GM06990 (cell line): Measurements from ENCODE around the gene FOXJ2.
"Not testable (repeated sequence)": the region's sequence is repeated elsewhere in the genome, so short reads cannot be mapped to it uniquely, and the experiment has no call there.

Source experiments
- DNase-seq: peaks from one replicate; pipeline ENCODE4 v3.0.0-alpha.2; 2011; ENCODE audit not compliant: insufficient read length; ENCODE audit errors: extremely low read depth
- H3K27me3 ChIP-seq: replicated peaks from 2 replicates; pipeline ENCODE4 v1.6.0; 2011; ENCODE audit warnings: low read length; ENCODE audit not compliant: control insufficient read depth, insufficient read depth
- H3K36me3 ChIP-seq: 2 replicates; pipeline ENCODE4 v1.5.1; 2011; ENCODE audit warnings: low read length; ENCODE audit not compliant: control insufficient read depth, insufficient read depth
- H3K4me3 ChIP-seq: replicated peaks from 2 replicates; pipeline ENCODE4 v1.5.1; 2011; ENCODE audit warnings: low read depth, mild to moderate bottlenecking, control low read depth, low read length
- TF ChIP-seq, protein P1 (sequence below): IDR thresholded peaks from 2 replicates; pipeline ENCODE4 v1.5.1; 2011; ENCODE audit warnings: low read length, control low read depth, mild to moderate bottlenecking, inconsistent platforms; ENCODE audit not compliant: insufficient read depth, poor library complexity, severe bottlenecking

Gene FOXJ2

DNA sequence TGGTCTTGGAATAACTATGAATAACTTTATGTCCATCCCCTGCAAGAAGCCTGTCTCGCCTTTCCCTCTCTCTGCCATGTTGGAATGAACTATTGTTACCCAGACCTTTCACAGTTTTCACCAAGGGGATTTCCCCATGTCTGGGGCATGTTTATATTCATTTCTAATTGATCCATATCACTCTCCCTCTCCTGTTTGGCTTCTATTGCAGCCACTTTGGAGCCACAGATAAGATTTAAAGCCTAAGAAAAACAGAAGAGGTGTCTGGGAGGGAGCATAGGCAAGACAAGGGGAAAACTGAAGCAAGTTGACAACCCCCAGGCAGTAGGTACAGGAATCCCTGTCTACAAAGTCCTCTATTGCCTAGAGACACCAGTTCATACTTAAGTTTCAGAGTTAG, 41.0 kb upstream of the FOXJ2 start:
- TF ChIP-seq, protein P1, sequence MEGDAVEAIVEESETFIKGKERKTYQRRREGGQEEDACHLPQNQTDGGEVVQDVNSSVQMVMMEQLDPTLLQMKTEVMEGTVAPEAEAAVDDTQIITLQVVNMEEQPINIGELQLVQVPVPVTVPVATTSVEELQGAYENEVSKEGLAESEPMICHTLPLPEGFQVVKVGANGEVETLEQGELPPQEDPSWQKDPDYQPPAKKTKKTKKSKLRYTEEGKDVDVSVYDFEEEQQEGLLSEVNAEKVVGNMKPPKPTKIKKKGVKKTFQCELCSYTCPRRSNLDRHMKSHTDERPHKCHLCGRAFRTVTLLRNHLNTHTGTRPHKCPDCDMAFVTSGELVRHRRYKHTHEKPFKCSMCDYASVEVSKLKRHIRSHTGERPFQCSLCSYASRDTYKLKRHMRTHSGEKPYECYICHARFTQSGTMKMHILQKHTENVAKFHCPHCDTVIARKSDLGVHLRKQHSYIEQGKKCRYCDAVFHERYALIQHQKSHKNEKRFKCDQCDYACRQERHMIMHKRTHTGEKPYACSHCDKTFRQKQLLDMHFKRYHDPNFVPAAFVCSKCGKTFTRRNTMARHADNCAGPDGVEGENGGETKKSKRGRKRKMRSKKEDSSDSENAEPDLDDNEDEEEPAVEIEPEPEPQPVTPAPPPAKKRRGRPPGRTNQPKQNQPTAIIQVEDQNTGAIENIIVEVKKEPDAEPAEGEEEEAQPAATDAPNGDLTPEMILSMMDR = no peak
- no peaks in the 10 kb centered on the region for H3K27me3 ChIP-seq
- no peaks in the 10 kb centered on the region for H3K36me3 ChIP-seq
- no peak for DNase-seq
- no peak overlapping the region for H3K4me3 ChIP-seq

DNA sequence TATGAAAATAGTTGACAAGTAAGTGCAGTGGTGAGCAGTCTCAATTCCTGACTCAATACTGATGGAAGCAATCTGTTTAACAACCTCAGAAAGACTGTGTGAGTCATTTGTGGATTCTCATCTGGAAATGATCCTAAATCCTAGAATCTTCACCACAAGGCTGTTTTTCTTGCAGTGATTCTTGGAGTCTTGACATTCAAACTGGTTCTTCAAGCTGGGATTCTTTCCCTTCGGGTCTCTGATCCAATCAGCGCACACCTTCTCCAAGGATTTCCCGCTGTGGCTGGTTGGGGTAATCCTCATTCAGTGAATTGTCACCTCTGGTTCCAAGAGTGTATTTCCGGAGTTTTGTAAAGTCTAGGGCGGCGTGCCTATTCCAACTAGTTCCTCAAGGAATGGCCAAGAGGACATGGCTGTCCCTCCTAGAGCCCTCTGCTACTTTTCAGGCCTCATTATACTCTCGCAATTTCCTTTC, 37.7 kb upstream of the FOXJ2 start:
- no peaks in the 10 kb centered on the region for H3K36me3 ChIP-seq
- no peak overlapping the region for H3K4me3 ChIP-seq
- TF ChIP-seq, protein P1 = no peak
- no peak for DNase-seq
- H3K27me3 ChIP-seq = no peaks in the 10 kb centered on the region

DNA sequence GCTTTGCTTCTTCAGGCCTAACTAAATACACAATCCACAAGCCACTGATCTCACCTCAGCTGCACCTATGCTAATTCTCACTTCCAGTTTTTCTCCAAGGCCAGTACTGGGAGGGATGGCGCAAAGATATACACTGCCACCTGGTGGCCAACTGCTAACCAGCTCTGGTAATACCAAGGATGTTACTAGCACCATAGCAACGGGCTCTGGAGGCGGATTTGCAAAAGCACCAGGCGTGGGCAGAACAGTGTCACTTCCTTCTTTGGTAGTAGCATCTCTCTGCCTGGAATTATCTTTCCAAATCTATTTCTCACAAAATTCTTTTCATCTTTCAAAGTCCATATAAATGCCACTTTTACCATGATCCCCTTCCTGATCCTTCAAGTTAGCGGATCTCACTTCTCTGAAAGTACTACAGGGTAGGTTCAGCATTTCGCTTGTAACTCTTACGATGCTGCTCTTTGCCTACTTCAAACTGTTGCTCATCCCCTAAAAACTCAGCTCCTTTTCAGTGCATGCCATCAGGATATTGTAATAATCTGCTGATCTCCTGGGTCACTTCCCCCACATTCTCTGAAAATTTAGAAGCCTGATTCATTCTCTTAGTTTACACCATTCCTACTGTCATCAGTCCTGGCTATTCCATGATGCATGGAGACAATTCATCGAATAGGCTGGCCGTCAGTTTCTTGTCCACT, 37.1 kb upstream of the FOXJ2 start:
- TF ChIP-seq, protein P1 = peak; percentile 68
- H3K4me3 ChIP-seq = no peak overlapping the region

DNA sequence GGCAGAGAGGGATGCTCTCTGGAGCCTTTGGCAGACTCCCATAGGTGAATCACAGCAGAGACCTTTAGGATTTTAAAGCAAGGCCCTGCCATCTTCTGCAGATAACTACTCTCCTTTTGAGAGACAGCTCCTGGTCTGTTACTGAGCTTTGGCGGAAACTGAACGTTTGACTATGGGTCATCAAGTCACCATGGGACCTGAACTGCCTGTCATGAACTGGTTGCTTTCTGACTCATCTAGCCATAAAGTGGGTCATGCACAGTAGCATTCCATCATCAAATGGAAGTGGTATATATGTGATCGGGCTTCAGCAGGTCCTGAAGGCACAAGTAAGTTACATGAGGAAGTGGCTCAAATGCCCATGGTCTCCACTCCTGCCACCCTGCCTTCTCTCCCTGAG, 31.7 kb upstream of the FOXJ2 start:
- not testable (repeated sequence) for DNase-seq, H3K4me3 ChIP-seq, H3K27me3 ChIP-seq, H3K36me3 ChIP-seq

More for the DNA sequence above, 37.1 kb upstream of the FOXJ2 start:
- DNase-seq = peak; percentile 26
- no peaks in the 10 kb centered on the region for H3K36me3 ChIP-seq
- H3K27me3 ChIP-seq = no peaks in the 10 kb centered on the region

DNA sequence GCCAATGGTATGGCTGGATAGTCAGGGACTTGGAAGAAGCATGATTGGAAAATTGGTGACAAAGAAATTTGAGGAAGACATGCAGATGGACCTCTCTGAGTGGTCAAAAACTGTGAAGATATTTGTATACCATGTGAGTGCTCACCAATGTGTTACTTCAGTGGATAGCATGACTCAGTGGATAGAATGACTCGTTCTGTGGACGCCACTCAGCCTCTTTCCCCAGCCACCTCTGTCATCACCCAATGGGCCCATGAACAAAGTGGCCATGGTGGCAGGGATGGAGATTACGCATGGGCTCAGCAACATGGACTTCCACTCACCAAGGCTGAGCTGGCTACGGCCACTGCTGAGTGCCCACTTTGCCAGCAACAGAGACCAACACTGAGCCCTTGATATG, 31.0 kb upstream of the FOXJ2 start:
- DNase-seq, H3K36me3 ChIP-seq, H3K27me3 ChIP-seq, H3K4me3 ChIP-seq: not testable (repeated sequence)

DNA sequence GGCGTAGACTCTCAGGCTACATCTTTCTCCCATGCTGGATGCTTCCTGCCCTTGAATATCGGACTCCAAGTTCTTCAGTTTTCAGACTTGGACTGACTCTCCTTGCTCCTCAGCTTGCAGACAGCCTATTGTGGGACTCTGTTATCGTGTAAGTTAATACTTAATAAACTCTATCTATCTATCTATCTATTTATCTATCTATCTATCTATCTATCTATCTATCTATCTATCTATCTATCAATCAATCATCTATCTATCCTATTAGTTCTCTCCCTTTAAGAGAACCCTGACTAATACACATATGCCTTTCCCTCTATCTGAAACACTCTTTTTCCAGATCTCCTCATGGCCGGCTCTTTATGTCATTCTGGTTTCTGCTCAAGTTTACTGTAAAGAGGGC, 27.6 kb upstream of the FOXJ2 start:
- not testable (repeated sequence) for H3K36me3 ChIP-seq, H3K27me3 ChIP-seq, H3K4me3 ChIP-seq, DNase-seq

DNA sequence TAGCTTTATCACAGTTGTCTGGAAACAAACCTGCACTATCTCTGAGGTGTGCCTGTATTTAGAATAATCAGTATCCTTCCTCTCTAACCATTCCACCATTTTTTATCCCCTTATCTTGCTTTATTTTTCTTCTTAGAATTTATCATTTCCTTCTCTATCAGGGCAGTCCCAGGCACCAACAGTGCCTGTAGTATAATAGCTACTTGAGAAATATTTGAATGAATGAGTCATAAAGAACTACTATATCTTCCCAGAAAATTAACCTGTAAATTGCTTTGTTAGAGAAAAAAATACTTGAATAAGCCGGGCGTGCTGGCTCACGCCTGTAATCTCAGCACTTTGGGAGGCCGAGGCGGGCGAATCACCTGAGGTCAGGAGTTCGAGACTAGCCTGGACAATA, 21.2 kb upstream of the FOXJ2 start:
- TF ChIP-seq, protein P1 = no peak
- DNase-seq = no peak
- H3K36me3 ChIP-seq = no peaks in the 10 kb centered on the region
- H3K27me3 ChIP-seq = no peaks in the 10 kb centered on the region
- no peak overlapping the region for H3K4me3 ChIP-seq
